HepG2 (cell line): Measurements from ENCODE around the gene ARVCF. TPM values are rescaled to one million over a fixed set of nuclear protein-coding genes. Genes with fewer than 3 reads are reported as not detected.

Experiments used
- ATRX ChIP-seq: sonication (generic); formaldehyde crosslinking; IDR thresholded peaks from 2 replicates; pipeline ENCODE4 v1.4.0; 2020; ENCODE audit warnings: missing genetic modification reagents, borderline replicate concordance
- BRF2 ChIP-seq: sonication (generic); formaldehyde crosslinking; IDR thresholded peaks from 2 replicates; pipeline ENCODE4 v1.8.1; 2022; ENCODE audit warnings: mild to moderate bottlenecking, missing genetic modification reagents
- HIC2 ChIP-seq: sonication (generic); formaldehyde crosslinking; IDR thresholded peaks from 2 replicates; pipeline ENCODE4 v1.9.0; 2022; ENCODE audit warnings: low read depth, missing genetic modification reagents
- HOXA3 ChIP-seq: sonication (generic); formaldehyde crosslinking; IDR thresholded peaks from 2 replicates; pipeline ENCODE4 v1.5.0; 2020; ENCODE audit warnings: missing genetic modification reagents
- KMT2A ChIP-seq: sonication (generic); formaldehyde crosslinking; IDR thresholded peaks from 2 replicates; pipeline ENCODE4 v1.4.0; 2020; ENCODE audit warnings: missing genetic modification reagents
- REL ChIP-seq: sonication (generic); formaldehyde crosslinking; conservative IDR thresholded peaks from 2 replicates; pipeline ENCODE4 v1.8.0; 2022; ENCODE audit warnings: mild to moderate bottlenecking, missing genetic modification reagents, moderate library complexity
- TRIM22 ChIP-seq: fragments of 450-650 bp; IDR thresholded peaks from 2 replicates; pipeline ENCODE4 v1.6.1; 2017
- ZNF17 ChIP-seq: sonication (generic); formaldehyde crosslinking; IDR thresholded peaks from 2 replicates; pipeline ENCODE4 v1.5.0; 2020; ENCODE audit warnings: mild to moderate bottlenecking, missing genetic modification reagents
- ZNF264 ChIP-seq: sonication (generic); formaldehyde crosslinking; IDR thresholded peaks from 2 replicates; pipeline ENCODE4 v1.4.0; 2020; ENCODE audit warnings: missing genetic modification reagents
- ZNF547 ChIP-seq: sonication (generic); formaldehyde crosslinking; IDR thresholded peaks from 2 replicates; pipeline ENCODE4 v1.5.1; 2020; ENCODE audit warnings: mild to moderate bottlenecking, missing genetic modification reagents
- ZNF570 ChIP-seq: sonication (generic); formaldehyde crosslinking; IDR thresholded peaks from 2 replicates; pipeline ENCODE4 v1.4.0; 2020; ENCODE audit warnings: mild to moderate bottlenecking, missing genetic modification reagents, borderline replicate concordance
- ZNF83 ChIP-seq: sonication (generic); formaldehyde crosslinking; IDR thresholded peaks from 2 replicates; pipeline ENCODE4 v1.4.0; 2020; ENCODE audit warnings: missing genetic modification reagents, mild to moderate bottlenecking, borderline replicate concordance
- polyA plus RNA-seq, 8 experiments: library from polyadenylated mRNA; depleted of rRNA in 3 of 8; stranded (reverse) in 7 of 8; unstranded in 1 of 8; fragments of >200 nt; fragmentation: Illumina TruSeq in 4 of 8; extraction: Trizol in 4 of 8; gene quantifications; 2 replicates each; pipeline versions ENCODE4 v1.2.1 to v1.2.3, GENCODE V29; 2011 to 2016; ENCODE audit warnings: low read depth in 4 of 8, missing spikeins in 1 of 8, mixed read lengths in 1 of 8; ENCODE audit not compliant: insufficient read depth in 1 of 8
- total RNA-seq, 5 experiments: library from RNA; depleted of rRNA; stranded (reverse); fragments of >200 nt; fragmentation: Illumina TruSeq; extraction: Trizol; gene quantifications; 2 replicates each; pipeline ENCODE4 v1.2.3, GENCODE V29; 2016; ENCODE audit warnings: low read depth in 1 of 5
- TF ChIP-seq, protein P1 (sequence below): sonication (generic); formaldehyde crosslinking; IDR thresholded peaks from 2 replicates; pipeline ENCODE4 v1.5.1; 2020; ENCODE audit warnings: mild to moderate bottlenecking, missing genetic modification reagents
- TF ChIP-seq, protein P2 (sequence below): IDR thresholded peaks from 2 replicates; pipeline ENCODE4 v1.6.1; 2016; ENCODE audit warnings: low read depth, control low read depth
- TF ChIP-seq, protein P3 (sequence below): sonication (generic); formaldehyde crosslinking; IDR thresholded peaks from 2 replicates; pipeline ENCODE4 v1.5.0; 2020; ENCODE audit warnings: mild to moderate bottlenecking, missing genetic modification reagents

The ARVCF gene
- total and polyA plus RNA-seq, 2 of the 13 experiments (the other 11 are each of a cell fraction or from before 2014, with no cell fraction given), result 16.4 to 17.7 TPM

DNA sequence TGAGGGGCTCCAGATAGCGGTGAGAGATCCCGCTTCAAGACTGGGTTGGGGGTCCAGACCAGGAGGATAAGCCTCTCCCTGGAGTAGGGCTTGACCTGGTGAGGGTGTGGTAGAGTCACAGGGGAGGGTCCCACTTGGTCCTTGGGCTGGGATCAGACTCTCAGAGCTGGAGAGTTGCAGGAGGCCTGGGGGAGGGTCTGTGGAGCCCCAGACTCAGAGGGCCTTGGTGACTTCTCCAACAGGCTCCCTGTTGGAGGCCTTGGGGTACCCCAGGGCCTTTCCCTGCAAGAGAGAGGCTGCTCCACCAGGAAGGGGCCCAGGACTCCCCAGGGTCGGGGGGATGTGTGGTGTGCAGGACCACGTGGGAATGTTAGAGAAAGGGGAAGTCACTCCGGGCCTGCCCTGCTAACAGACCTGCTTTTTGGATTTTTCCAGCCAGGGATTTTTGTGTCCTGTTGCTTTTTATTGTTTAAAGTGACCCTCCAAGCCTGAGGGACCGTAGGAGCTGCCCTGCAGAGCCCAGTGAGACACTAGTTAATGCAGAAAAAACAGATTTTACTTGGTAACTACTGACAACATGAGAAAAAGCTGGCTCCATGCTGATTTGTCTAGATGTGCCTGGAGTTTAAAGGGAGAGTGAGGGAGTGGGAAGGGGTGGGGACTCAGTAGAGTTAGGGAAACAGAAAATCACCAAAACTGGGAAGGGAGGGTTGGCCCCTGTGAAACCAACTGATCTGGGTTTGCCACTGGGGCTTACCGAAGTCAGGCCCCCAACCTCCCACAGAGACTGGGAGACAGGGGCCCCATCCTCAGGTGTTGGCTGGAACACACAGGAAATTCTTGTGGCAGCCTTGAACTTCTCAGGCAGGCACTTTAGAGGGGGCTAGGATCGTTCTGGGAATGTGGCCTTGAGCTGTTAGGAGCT, 74.2 kb downstream of the ARVCF start (continued):
- 0 out of 2 replicates have a peak, but pooled peaks have one; percentile 46 for TF ChIP-seq HIC2 (CRISPR knock-in tag)
- no peak for TF ChIP-seq TRIM22
- TF ChIP-seq, protein P1, sequence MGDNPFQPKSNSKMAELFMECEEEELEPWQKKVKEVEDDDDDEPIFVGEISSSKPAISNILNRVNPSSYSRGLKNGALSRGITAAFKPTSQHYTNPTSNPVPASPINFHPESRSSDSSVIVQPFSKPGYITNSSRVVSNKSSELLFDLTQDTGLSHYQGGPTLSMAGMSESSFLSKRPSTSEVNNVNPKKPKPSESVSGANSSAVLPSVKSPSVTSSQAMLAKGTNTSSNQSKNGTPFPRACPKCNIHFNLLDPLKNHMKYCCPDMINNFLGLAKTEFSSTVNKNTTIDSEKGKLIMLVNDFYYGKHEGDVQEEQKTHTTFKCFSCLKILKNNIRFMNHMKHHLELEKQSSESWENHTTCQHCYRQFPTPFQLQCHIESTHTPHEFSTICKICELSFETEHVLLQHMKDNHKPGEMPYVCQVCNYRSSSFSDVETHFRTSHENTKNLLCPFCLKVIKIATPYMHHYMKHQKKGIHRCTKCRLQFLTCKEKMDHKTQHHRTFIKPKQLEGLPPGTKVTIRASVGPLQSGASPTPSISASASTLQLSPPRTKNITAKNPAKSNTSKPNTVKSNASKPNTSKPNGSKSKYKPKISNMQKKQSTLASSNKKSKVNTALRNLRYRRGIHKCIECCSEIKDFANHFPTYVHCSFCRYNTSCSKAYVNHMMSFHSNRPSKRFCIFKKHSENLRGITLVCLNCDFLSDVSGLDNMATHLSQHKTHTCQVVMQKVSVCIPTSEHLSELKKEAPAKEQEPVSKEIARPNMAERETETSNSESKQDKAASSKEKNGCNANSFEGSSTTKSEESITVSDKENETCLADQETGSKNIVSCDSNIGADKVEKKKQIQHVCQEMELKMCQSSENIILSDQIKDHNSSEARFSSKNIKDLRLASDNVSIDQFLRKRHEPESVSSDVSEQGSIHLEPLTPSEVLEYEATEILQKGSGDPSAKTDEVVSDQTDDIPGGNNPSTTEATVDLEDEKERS (CRISPR knock-in tag), result no peak
- TF ChIP-seq ZNF547, result no peak
- peak; percentile 32 for TF ChIP-seq HOXA3 (CRISPR knock-in tag)
- no peak for TF ChIP-seq ZNF83
- TF ChIP-seq, protein P2, sequence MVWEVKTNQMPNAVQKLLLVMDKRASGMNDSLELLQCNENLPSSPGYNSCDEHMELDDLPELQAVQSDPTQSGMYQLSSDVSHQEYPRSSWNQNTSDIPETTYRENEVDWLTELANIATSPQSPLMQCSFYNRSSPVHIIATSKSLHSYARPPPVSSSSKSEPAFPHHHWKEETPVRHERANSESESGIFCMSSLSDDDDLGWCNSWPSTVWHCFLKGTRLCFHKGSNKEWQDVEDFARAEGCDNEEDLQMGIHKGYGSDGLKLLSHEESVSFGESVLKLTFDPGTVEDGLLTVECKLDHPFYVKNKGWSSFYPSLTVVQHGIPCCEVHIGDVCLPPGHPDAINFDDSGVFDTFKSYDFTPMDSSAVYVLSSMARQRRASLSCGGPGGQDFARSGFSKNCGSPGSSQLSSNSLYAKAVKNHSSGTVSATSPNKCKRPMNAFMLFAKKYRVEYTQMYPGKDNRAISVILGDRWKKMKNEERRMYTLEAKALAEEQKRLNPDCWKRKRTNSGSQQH (CRISPR knock-in tag), result peak; percentile 13; the same call in 1 of the 2 replicates
- TF ChIP-seq KMT2A, result no peak
- TF ChIP-seq, protein P3, sequence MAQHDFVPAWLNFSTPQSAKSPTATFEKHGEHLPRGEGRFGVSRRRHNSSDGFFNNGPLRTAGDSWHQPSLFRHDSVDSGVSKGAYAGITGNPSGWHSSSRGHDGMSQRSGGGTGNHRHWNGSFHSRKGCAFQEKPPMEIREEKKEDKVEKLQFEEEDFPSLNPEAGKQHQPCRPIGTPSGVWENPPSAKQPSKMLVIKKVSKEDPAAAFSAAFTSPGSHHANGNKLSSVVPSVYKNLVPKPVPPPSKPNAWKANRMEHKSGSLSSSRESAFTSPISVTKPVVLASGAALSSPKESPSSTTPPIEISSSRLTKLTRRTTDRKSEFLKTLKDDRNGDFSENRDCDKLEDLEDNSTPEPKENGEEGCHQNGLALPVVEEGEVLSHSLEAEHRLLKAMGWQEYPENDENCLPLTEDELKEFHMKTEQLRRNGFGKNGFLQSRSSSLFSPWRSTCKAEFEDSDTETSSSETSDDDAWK, result no peak
- TF ChIP-seq BRF2 (CRISPR knock-in tag), result no peak
- no peak for TF ChIP-seq ATRX (CRISPR knock-in tag)
- no peak for TF ChIP-seq REL (CRISPR knock-in tag)
- no peak for TF ChIP-seq ZNF17 (CRISPR knock-in tag)
- no peak for TF ChIP-seq ZNF570 (CRISPR knock-in tag)
- 0 out of 2 replicates have a peak, but pooled peaks have one; percentile 24 for TF ChIP-seq ZNF264 (CRISPR knock-in tag)
